GM18951 (cell line): ENCODE measurements around the gene CTDSPL2.
"Not testable (repeated sequence)": the region's sequence is repeated elsewhere in the genome, so short reads cannot be mapped to it uniquely, and the experiment has no call there.

ENCODE experiments used
- POLR2A ChIP-seq: IDR thresholded peaks from 4 replicates; pipeline ENCODE4 v1.6.1; 2011; ENCODE audit warnings: mild to moderate bottlenecking; ENCODE audit not compliant: insufficient read length, insufficient read depth; ENCODE audit errors: extremely low read depth
- in situ Hi-C: fragments of 300-500 bp; cut with MboI; formaldehyde crosslinking; loops from one replicate; pipeline ENCODE4 v1.12.0; 2022; ENCODE audit warnings: low sequenced_read_pairs, mixed read lengths, inconsistent platforms; ENCODE audit not compliant: unreplicated experiment

CTDSPL2 gene

DNA sequence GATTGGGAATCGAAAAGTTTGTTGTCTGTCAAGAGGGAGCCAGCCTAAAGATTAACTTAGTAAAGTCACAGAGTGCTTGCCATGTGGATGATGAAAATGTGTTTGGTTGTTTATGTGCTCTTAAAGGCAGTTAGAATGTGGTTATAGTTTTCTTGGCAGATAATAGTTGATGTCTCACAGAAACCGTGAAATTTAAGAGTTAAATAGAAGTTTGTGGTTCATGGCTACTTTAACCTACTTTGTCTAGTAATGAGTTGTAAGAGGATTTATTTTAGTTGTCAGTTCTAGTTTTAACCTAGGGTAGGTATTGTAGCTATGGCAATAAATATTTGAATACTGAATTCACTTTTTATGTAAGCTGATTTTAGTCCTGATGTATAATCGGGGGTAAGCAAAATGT, 73.1 kb downstream of the CTDSPL2 start:
- in situ Hi-C loops, result no loop called here

GRCh38 chr15:44501768-44502366, 74.4 kb downstream of the CTDSPL2 start:
- in situ Hi-C loops, result no loop called here
- TF ChIP-seq POLR2A, result no peak

More for the DNA sequence above, 73.1 kb downstream of the CTDSPL2 start:
- TF ChIP-seq POLR2A, result no peak

DNA sequence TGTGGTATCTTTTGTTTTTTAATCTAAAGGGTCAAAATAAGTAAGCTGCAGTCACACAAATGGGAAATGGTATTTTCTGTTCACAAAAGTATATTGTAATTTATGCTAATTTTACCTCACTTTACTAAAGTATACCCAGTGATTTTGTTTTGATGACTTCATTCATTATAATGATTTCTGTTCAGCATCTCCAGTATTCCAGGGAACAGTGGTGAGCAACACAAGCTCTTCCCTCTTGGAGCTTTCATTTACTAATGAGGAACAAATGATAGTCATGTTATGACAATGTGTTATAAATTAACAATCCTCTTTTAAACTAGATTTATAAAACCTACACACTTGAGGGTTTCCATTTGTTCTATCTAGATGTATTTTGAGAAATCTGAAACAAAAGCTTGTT, 89.0 kb downstream of the CTDSPL2 start:
- in situ Hi-C loops, result no loop called here
- no peak for TF ChIP-seq POLR2A

DNA sequence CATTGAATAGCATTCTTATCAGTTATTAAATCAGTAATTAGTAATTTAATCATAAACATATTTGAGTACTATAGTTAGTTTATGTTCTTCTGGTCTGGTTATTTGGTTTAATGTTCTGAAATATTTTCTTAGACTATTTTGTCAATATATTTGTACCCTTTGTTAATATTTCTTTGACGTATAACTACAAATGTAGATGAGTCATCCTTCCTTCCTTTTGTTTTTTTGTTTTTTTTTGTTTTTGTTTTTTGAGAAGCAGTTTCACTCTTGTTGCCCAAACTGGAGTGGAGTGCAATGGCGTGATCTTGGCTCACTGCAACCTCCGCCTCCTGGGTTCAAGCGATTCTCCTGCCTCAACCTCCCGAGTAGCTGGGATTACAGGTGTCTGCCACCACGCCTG, 92.1 kb downstream of the CTDSPL2 start:
- no peak for TF ChIP-seq POLR2A
- in situ Hi-C loops, result no loop called here

DNA sequence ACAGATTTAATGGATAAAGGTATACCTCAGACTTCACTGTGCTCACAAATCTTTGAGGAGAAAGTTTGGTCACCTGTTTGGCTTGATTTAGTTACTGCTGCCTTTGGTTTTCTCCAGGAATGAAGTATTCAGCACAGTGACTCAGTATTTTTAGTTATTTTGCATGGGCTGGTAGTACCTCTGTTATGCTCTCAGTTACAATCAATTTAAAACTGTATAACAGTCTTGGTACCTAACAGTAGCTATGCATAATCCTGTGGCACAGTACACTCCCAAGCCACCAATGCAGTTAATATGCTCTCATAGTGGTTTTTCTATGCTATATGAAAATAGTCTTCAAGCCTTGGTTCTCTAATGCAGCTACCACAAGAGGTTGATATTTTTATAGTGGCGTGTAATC, 97.6 kb downstream of the CTDSPL2 start:
- no peak for TF ChIP-seq POLR2A
- in situ Hi-C loops, result no loop called here

- in situ Hi-C loops, result no loop called here
- TF ChIP-seq POLR2A, result no peak
Observed at GRCh38 chr15:44527241-44527640, 99.8 kb downstream of the CTDSPL2 start.

DNA sequence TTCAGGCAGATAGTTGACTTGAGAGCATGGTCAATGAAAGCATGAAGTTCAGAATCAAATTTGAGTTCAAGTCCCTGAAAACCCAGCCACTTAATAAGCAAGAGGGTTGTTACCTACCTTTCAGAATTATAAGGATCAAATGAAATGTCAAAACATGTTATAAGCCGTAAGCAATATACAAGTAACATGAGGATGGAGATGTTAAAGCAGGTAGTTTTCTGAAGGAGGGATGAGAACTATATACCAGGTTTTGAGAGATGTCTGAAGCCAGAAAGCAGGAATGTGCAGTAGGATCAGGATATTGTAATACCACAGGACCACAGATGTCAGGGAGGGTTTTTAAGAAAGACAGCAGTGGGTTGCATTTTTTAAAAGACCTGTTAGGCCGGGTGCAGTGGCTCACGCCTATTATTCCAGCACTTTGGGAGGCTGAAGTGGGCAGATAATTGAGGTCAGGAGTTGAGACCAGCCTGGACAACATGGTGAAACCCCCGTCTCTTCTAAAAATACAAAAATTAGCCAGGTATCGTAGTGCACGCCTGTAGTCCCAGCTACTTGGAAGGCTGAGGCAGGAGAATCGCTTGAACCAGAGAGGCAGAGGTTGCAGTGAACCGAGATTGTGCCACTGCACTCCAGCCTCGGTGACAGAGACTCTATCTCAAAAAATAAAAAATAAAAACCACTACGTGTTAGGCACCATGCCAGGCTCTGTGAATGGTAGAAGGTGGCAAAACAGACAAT, 102.6 kb downstream of the CTDSPL2 start:
- in situ Hi-C loops, result no loop called here
- TF ChIP-seq POLR2A, result no peak

DNA sequence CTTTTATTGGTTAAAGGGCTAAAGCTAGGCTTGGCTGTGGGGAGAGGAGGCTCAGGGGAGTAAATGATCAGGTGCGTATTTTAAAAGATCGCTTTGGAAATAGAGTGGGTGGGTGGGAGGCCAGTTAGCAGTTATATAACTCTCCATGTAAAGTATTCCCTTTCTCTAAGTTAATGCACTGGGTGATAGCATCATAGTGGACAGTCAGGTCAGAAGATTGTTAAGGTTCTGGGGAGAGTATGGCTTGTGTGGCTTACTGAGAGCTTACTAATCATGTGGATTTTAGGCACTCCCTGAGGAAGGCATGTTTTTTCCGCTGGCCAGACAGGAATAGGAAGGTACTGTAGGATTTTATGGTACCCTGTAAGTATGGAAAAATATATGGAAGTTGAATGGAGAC, 103.2 kb downstream of the CTDSPL2 start:
- in situ Hi-C loops, result no loop called here

GRCh38 chr15:44532275-44532674, 104.8 kb downstream of the CTDSPL2 start:
- in situ Hi-C loops, result not testable (repeated sequence)

More for the DNA sequence above, 103.2 kb downstream of the CTDSPL2 start:
- no peak for TF ChIP-seq POLR2A

GRCh38 chr15:44532689-44533088, 105.3 kb downstream of the CTDSPL2 start:
- in situ Hi-C loops, result no loop called here
- TF ChIP-seq POLR2A, result no peak

GRCh38 chr15:44535092-44535491, 107.7 kb downstream of the CTDSPL2 start:
- in situ Hi-C loops, result no loop called here
- TF ChIP-seq POLR2A, result no peak

DNA sequence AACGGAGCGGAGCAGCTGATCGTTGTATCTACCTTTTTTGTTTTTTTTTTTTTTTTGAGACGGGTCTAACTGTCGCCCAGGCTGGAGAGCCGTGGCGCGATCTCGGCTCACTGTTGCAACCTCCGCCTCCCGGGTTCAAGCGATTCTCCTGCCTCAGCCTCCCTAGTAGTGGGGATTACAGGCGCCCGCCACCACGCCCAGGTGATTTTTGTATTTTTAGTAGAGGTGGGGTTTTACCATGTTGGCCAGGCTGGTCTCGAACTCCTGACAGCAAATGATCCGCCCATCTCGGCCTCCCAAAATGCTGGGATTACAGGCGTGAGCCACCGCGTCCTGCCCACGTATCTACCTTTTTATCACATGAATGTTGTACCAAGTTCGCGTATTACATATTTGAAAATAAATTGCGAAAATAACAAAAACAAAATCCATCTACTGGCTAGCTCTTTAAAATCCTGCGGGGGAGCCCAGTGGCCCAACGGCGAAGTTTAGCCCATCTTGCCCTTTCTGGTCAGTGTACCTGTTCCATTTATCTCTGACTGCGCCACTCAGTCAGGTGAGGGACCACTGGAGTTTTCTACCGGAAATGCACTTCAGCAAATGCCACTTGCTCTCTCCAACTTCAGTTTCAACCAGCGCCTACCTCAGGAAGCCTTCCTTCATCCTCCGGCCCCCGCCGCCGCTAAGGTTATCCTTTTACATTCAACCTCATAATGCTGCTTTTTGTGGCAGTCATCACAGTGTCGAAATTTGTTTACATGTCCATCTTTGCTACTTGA, 108.3 kb downstream of the CTDSPL2 start:
- in situ Hi-C loops, result no loop called here
- no peak for TF ChIP-seq POLR2A

DNA sequence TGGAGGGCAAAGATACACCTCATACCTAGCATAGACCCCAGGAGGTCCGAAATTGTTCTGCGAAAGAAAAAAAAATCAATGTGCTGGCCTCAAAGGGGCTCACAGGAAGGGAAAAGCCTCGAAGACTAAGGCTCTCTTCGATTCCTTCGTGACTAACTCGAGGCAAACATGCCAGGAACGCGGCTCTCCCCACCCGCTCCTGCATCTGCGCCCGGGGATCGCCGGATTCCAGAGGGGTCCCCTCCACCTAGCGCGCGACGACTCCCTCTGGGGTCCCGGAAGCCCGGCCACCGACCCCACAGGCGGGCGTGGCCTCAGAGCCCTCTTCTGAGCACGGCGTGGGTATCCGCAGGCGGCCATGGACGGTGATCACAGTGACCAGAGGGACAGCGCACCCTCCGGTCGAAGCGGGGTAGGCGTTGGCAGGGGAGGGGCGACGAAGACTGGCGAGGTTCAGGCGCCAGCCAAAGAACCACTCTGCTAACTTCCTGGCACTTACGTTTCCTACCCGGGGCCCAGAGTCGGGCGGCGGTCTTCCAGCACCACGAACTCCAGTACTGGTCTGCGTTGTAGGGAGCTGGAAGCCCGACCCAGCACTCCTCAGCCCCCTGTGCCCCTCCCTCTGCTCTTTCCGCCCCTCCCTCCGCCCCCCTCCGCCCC, 109.0 kb downstream of the CTDSPL2 start:
- in situ Hi-C loops, result no loop called here
- peak; percentile 64 for TF ChIP-seq POLR2A
